Measurements from ENCODE around the gene ZNF845. TPM values are rescaled to one million over a fixed set of nuclear protein-coding genes. Genes with fewer than 3 reads are reported as not detected.
"Not testable (repeated sequence)": the region's sequence is repeated elsewhere in the genome, so short reads cannot be mapped to it uniquely, and the experiment has no call there.

The ZNF845 gene
- total RNA-seq, result 8.3 TPM

DNA sequence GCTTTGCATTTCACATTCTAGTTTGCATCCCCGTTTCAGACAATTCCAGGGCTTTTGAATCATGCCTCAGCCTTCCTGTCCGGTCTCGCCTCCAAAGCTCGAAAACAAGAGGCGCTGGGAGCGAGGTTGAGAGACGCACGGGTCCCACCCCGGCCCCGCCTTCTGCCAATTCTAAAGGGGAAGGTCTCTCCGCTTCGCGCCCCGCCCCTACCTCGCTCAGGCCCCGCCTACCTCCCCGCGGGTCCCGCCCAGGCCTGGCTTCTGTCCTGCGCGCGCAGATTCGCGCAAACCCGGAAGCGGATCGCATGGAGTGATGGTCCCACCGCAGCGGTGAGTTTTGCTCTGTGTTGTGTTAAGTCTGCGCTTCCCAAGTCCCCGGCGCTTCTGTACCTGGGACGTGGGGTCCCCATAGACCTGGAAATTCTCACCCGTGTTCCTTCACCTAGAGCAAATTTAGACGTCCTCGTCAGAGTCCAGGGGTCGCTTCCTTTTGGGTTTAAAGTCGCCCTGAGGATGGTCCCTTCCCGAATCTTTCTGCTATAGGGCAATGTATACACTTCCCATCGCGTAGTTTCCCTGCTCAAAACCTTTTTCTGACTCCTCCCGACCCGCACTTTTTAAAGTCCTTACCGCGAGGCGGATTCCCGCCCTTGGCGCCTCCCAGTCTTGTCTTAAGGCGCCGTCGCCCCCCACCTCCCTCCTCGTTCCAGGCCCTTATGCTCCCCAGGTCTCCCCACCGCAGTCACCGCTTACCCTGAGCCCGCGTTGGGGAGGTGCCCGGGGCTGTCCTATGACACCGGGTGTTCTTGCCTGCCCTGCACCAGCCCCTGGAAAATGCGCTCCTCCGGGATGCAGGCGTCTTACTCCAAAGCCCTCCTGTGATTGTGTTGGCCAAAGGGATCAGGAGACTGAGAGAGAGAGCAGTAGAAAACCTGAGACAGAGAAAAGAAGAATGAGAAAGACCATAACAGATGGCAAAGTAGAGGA is at the start of gene ZNF845:
Gene ZNF845, plus strand, starts transcription at position 287 of the 987 bp plus-strand sequence. CDS start 7,559 bp downstream, outside the sequence.
- ATAC-seq, result peak; percentile 100
- intact Hi-C loops (cut with DNase I), result no loop called here

DNA sequence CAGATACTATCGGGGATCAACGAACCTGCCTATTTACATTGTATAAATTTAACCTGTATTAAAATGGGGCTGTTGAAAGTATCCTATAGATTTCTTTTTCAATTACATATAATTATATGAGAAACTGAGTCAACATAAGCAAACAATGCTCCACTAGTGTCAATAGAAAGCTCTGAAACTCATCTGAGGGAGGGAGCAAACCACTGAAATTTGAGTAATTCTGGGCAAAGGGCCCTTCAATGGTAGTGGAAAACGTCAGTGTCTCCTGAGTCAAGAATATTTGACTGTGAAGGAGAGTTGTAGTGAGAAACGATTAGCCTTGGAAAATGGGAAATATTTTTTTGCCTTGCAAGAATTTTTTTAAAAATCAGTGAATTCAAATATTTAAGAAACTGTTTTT is 48.5 kb upstream of the ZNF845 start:
- no peak for DNase-seq (ENCODE audit: low spot score)
- ATAC-seq, result no peak
- intact Hi-C loops (cut with DNase I), result no loop called here

More for the DNA sequence above, at the start of gene ZNF845:
- DNase-seq (ENCODE audit: low spot score), result peak; percentile 98

DNA sequence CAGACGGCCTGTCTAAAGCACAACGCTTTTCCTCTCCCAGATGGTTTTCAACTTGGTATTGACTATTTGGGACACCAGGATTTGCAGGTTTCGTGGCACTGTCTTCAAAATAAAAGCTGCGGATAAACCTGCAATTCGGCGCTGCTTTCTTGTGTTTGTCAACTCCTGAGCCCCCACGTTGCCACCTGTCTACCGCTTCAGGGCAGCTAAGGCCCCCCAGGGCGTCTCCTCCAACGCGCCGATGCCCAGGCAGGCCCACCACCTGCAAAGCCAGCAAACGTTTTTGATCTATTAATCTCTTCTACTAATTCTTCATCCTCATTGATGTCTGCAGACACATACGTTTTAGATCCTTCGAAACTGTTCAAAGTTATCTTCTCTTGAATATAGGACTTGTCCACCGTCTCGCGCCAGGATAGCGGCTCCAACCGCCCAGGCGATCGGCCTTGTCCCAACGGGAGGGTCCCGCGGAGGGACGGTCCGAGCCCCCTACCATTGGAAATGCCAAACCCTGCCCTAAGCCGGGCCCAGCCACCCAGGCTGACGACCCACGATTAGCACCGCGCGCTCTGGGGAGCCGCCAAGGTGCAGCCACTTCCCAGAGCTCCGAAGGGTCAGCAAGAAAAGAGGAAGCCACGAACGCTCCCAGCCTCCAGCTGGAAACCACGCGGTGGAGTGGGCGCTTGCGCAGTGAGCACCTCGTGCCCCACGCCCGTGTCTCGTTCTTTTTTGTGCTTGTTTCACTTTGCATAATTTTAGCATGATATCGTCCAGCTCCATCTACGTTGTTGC is 42.6 kb upstream of the ZNF845 start:
- intact Hi-C loops (cut with DNase I), result no loop called here
- DNase-seq (ENCODE audit: low spot score) (no peak), ATAC-seq (no peak)

DNA sequence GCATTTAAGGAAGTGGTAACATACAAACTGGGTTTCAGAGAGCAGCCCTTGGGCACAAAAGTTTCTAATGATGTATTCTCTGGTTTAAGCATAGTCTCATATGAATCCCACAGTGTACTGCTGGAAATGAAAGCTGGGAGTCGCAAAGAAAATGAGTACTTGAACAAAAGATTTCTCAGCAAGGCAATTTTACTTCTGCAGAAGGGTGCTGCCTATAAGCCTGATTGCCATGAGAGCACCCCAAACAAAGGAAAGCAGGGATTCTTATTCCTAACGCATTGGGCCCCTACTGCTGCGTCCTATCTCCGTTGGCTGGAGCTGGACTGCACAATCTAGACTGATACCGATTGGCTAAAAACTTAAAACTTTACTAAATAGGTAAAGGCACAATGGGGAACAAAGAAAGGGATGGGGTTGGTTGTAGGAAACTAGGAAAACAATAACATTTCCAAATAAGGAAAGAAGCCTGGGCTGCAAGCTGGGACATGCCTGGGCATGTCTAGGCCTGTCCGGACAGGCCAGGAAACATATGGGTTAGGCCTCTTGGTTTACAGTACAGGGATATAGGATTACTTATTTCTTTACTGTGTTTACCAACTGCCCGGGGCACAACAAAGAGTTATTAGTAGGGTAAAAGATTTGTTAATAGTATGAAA is 38.6 kb upstream of the ZNF845 start:
- intact Hi-C loops (cut with DNase I), result no loop called here
- no peak for ATAC-seq

DNA sequence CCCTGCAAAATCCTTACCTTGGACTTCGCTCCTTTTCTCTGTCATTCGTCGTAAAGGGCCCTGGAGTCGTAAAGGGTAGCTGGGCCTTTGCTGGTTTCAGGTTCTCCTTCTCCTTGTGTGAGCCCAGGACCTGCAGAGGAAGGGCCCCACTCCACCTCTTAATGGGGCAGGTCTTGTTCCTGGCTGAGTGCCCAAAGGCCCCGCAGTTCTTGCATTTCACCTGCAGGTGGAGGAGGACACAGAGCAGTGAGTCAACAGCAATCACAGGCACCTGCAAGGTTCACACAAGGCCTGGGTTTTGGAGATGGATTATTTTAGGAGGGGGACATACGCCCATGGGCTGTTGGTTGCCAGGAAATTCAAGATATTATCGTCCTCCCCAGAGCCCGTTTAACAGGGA is 32.2 kb upstream of the ZNF845 start:
- intact Hi-C loops (cut with DNase I); ATAC-seq: not testable (repeated sequence)

More for the DNA sequence above, 38.6 kb upstream of the ZNF845 start:
- DNase-seq (ENCODE audit: low spot score), result no peak

DNA sequence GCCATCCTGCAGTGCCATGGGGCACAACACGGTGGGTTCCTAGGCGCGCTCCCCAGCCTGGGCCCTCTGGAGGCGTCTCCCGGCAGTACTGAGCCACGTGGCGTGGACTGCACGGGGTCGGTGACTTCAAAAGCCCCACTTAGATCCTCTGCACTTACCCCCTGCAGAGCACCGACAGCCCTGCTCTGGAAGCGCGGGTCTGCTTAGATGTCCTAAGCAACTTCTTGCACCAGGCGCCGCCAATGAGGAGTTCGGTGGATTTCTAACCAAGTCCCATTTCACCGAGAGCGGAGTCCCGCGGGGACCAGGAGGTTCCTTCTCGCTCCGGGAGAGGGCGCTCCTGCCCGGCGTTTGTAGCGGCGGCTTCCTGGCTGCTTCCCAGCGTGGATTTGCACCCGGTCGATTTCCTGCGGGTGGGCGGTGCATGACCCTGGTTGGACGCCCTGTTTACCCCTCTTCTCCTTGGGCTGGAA is 25.2 kb upstream of the ZNF845 start:
- ATAC-seq (no peak), DNase-seq (ENCODE audit: low spot score) (no peak)
- intact Hi-C loops (cut with DNase I), result no loop called here

More for the DNA sequence above, 32.2 kb upstream of the ZNF845 start:
- not testable (repeated sequence) for DNase-seq (ENCODE audit: low spot score)

DNA sequence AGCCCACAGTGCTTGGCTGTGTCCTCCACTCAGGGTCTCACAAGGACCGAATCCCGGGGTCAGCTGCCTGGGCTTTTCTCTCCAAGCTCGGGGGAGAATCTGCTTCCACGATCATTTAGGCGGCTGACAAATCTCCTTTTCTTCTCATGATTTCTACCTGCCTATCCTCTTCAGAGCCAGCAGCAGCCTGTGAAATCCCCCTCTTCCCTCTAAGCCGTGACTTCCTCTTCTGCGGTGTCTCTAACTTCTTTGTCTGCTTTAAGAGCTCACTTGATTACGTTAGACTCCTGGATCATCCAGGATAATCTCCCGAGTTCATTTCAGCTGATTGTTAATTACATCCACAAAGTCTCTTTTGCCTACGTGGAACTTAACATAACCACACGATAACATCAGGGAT is 22.5 kb upstream of the ZNF845 start:
- DNase-seq (ENCODE audit: low spot score) (no peak), ATAC-seq (no peak)
- intact Hi-C loops (cut with DNase I), result no loop called here

DNA sequence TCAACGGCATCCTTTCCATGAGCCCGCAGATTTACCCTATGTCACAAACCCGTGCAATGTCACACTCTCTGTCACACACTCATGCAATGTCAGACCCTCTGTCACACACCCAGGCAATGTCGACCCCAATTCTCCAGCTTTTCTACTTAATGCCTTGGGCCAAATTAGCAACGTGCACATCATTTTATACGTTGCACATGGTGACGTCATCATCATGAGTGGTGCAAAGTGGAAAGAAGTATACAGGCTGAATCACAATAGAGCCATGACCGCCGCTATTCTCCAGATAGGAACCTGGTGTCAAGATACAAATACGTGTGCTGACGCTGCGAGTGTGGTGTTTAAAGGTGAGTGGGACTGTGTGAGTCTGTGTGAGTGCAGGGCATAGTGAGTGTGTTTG is 21.7 kb upstream of the ZNF845 start:
- intact Hi-C loops (cut with DNase I), result no loop called here
- DNase-seq (ENCODE audit: low spot score) (no peak), ATAC-seq (no peak)

DNA sequence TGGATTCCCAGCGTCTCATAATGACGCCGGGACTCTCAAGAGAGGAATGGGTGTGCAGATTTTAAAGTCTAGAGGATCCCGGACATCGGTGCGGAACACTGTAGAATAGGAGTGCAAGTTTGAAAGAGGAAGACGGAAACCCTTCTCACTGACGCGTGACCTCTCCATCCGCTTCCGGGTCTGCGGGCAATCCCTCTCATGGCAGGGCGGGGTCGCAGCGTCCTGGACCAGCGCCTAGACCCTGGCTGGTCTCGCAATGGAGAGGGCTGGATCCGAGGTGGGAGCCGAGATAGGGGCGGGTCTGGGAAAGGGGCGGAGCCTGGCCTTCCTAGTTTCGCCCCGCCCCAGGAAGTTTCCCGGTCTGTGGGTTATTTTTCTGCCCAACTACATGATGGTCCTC is 4.6 kb upstream of the ZNF845 start:
- ATAC-seq (no peak), DNase-seq (ENCODE audit: low spot score) (peak; percentile 79)
- intact Hi-C loops (cut with DNase I), result no loop called here

DNA sequence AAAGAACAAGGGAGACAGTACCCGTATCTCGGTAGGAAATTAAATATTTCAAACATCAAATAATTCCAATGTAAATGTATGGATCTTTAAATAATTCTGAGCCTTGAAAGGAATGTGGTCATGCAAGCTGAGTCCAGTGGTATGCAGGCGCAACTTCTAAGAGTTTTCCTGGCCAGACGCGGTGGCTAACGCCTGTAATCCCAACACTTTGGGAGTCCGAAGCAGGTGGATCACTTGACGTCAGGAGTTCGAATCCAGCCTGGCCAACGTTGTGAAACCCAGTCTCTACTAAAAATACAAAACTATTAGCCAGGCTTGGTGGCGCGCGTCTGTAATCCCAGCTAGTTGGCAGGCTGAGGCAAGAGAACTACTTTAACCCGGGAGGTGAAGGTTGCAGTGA is 1.1 kb upstream of the ZNF845 start:
- intact Hi-C loops (cut with DNase I), result no loop called here
- DNase-seq (ENCODE audit: low spot score) (no peak), ATAC-seq (no peak)

DNA sequence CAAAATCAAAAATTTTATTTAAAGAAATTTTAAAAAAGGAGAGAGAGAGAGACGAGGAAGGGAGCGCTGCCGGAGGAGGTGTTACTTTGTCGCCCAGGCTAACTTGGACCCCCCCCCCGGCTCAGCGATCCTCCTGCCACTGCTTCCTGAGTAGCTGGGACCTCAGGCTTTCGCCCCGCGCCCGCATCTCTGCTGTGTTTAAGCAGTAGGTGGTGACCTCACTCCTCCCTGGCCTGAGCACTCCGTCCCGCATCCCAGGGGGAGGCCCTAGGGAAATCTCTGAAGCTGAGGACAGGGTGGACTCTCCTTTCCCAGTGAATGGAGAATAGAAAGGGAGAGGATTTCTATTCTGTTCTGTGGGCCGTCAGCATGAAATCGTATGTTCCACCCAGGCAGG is 485 bp upstream of the ZNF845 start:
- intact Hi-C loops (cut with DNase I), result no loop called here
- ATAC-seq (peak; percentile 55), DNase-seq (ENCODE audit: low spot score) (peak; percentile 61)

DNA sequence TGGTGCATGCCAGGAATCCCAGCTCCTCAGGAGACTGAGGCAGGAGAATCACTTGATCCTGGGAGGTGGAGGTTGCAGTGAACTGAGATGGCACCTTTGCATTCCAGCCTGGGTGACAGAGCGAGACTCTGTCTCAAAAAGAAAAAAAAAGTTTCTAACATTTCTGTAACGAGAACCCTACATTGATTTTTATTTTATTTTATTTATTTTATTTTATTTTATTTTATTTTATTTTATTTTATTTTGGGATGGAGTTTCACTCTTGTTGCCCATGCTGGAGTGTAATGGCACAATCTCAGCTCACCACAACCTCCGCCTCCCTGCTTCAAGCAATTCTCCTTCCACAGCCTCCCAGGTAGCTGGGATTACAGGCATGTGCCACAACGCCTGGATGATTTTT is 10.9 kb downstream of the ZNF845 start:
- ATAC-seq; intact Hi-C loops (cut with DNase I); DNase-seq (ENCODE audit: low spot score): not testable (repeated sequence)

DNA sequence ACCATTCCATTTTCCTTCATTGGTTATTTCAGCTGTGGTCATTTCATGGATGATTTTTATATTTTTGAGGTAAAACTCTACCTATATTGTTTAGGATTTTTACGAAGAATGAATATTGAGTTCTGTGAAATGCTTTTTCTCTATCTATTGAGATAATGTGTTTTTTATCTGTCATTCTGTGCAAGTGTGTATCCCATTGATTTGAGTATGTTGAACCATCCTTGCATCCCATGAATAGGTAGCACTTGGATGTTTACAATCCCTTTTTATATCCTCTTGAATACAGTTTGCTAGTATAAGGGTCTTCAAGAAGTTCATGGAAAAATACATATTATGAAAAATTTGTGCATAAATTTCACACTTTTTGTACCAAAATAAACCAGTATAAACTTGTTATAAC is 22.2 kb downstream of the ZNF845 start:
- DNase-seq (ENCODE audit: low spot score), result no peak
- intact Hi-C loops (cut with DNase I), result no loop called here
- no peak for ATAC-seq

DNA sequence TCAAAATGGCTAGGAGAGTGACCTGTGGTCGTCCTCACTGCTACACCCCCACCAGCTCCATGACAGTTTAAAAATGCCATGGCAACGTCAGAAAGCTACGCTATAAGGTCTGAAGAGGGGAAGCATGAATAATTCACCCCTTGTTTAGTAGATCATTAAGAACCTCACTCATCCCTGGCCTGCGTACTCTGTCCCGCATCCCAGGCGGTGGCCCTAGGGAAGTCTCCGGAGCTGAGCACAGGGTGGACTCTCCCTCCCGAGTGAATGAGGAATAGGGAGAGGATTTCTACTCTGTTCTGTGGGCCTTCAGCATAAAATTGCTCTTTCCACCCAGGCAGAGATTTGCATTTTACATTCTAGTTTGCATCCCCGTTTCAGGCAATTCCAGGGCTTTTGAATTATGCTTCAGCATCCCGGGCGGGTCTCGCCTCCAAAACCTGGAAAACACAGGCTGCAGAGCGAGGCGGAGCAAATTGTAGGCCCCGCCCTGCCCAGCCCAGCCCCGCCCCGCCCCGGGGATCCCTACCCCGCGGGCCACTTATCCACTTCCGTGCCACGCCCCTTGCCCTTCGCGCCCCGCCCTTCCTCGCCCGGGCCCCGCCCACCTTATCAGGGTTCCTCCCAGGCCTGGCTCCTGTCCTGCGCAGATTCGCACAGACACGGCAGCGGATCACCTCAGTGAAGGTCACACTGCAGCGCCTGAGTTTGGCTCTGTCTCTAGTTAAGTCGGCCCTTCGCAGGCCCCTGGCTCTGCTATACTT is 24.5 kb downstream of the ZNF845 start:
- ATAC-seq (no peak), DNase-seq (ENCODE audit: low spot score) (no peak)
- intact Hi-C loops (cut with DNase I), result no loop called here

DNA sequence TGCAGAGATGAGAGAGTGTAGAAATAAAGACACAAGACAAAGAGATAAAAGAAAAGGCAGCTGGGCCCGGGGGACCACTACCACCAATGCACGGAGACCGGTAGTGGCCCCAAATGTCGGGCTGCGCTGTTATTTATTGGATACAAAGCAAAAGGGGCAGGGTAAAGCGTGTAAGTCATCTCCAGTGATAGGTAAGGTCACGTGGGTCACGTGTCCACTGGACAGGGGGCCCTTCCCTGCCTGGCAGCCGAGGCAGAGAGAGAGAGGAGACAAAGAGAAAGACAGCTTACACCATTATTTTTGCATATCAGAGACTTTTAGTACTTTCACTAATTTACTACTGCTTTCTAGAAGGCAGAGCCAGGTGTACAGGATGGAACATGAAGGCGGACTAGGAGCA is 26.5 kb downstream of the ZNF845 start:
- DNase-seq (ENCODE audit: low spot score); ATAC-seq; intact Hi-C loops (cut with DNase I): not testable (repeated sequence)

DNA sequence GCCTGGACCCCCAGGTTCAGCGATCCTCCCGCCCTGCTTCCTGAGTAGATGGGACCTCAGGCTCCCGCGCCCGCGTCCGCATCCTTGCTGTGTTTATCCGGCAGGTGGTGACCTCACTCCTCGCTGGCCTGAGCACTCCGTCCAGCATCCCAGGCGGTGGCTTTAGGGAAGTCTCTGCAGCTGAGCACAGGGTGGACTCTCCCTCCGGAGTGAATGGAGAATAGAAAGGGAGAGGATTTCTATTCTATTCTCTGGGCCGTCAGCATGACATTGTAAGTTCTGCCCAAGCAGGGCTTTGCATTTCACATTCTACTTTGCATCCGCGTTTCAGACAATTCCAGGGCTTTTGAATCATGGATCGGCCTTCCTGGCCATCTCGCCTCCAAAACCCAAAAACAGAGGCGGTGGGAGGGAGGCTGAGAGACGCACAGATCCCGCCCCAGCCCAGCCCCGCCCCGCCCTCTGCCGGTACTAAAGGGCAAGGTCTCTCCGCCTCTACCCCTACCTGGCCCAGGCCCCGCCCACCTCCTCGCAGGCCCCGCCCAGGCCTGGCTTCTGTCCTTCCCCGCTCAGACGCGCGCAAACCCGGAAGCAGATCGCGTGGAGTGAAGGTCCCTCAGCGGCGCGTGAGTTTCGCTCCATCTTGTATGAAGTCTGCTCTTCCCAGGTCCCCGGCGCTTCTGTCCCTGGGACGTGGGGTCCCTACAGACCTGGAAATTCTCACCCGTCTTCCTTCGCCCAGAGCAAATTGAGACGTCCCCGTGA is 31.8 kb downstream of the ZNF845 start, which contains the start of gene ZNF525:
Gene ZNF525, plus strand, starts transcription at position 572 of the 765 bp plus-strand sequence. CDS start 6,577 bp downstream, outside the sequence.
- DNase-seq (ENCODE audit: low spot score) (peak; percentile 93), ATAC-seq (peak; percentile 100)
- intact Hi-C loops (cut with DNase I), result no loop called here

DNA sequence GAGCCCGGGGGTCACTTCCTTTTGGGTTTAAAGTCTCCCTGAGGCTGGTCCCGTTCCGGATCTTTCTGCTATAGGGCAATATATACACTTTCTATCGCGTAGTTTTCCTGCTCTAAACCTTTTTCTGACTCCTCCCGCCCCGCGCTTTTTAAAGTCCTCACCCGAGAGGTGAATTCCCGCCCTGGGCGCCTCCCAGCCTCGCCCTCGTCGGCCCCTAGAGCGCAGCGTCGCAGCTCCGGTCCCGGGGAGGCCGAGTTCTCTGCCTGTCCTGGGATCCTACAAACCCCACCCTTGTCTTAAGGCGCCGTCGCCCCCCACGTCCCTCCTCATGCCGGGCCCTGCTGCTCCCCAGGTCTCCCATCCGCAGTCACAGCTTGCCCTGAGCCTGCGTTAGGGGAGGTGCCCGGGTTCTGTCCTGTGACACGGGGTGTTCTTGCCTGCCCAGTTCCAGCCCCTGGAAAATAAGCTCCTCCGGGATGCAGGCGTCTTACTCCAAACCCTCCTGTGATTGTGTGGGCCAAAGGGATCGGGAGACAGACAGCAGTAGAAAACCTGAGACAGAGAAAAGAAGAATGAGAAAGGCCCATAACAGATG is 32.4 kb downstream of the ZNF845 start:
- DNase-seq (ENCODE audit: low spot score) (peak; percentile 60), ATAC-seq (peak; percentile 47)
- intact Hi-C loops (cut with DNase I), result no loop called here

Data from sciatic nerve (tissue), 2 donors.